ENCODE data around the gene SYNE2. TPM values are rescaled to one million over a fixed set of nuclear protein-coding genes. Genes with fewer than 3 reads are reported as not detected.
"Not testable (repeated sequence)": the region's sequence is repeated elsewhere in the genome, so short reads cannot be mapped to it uniquely, and the experiment has no call there.

Gene SYNE2
- total and polyA plus RNA-seq, 2 donors, result 33.5 to 102 TPM

- Histone ChIP-seq H3K4me1 (ENCODE audit: insufficient read depth) (peaks cover 1% of the 10 kb centered on the region), H3K27ac (ENCODE audit: low read depth) (no peak overlapping the region), H3K36me3 (ENCODE audit: insufficient read depth) (no peaks in the 10 kb centered on the region), H3K4me3 (ENCODE audit: low read depth, low read length) (no peak overlapping the region)
- DNase-seq (ENCODE audit: extremely low spot score), result no peak
- 92% methylated on average over 3 of the region's 3 CpGs for WGBS
Observed at GRCh38 chr14:63857466-63858030, 4.7 kb downstream of the SYNE2 start.

GRCh38 chr14:63860146-63860545, 7.3 kb downstream of the SYNE2 start:
- no peak overlapping the region for H3K27ac ChIP-seq (ENCODE audit: low read depth)
- no peaks in the 10 kb centered on the region for H3K36me3 ChIP-seq (ENCODE audit: insufficient read depth)
- no peak for DNase-seq (ENCODE audit: extremely low spot score)
- H3K4me3 ChIP-seq (ENCODE audit: low read depth, low read length), result no peak overlapping the region
- peaks cover 1% of the 10 kb centered on the region for H3K4me1 ChIP-seq (ENCODE audit: insufficient read depth)
- 16% methylated on average over 1 of the region's 1 CpG for WGBS

- WGBS, result 92% methylated on average over 8 of the region's 8 CpGs
- H3K4me3 ChIP-seq (ENCODE audit: low read depth, low read length), result no peak overlapping the region
- no peaks in the 10 kb centered on the region for H3K36me3 ChIP-seq (ENCODE audit: insufficient read depth)
- no peak overlapping the region for H3K27ac ChIP-seq (ENCODE audit: low read depth)
- DNase-seq (ENCODE audit: extremely low spot score), result no peak
- H3K4me1 ChIP-seq (ENCODE audit: insufficient read depth), result no peaks in the 10 kb centered on the region
Observed at GRCh38 chr14:63862163-63862562, 9.4 kb downstream of the SYNE2 start.

DNA sequence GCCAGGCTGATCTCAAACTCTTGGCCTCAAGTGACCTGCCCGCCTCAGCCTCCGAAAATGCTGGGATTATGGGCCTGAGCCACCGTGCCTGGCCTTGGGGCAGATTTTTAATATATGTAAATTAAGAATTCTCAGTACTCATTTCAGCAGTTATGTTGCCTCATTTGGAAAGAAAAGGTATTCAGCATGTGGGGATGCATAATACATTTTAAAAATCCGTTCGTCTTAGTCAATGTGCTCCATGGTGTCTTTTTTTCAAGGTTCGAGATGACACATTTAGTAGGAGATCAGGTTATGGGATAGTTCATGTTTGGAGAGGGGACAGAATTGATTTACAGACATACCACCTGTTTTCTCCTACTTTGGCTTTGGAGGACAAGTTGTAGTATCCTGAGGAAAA, 10.2 kb downstream of the SYNE2 start:
- Histone ChIP-seq H3K4me3 (ENCODE audit: low read depth, low read length) (no peak overlapping the region), H3K4me1 (ENCODE audit: insufficient read depth) (no peaks in the 10 kb centered on the region), H3K36me3 (ENCODE audit: insufficient read depth) (no peaks in the 10 kb centered on the region), H3K27ac (ENCODE audit: low read depth) (no peak overlapping the region)
- DNase-seq (ENCODE audit: extremely low spot score), result no peak
- 95% methylated on average over 6 of the region's 6 CpGs for WGBS

GRCh38 chr14:63864775-63865174, 12.0 kb downstream of the SYNE2 start:
- H3K4me3 ChIP-seq (ENCODE audit: low read depth, low read length); DNase-seq (ENCODE audit: extremely low spot score); H3K4me1 ChIP-seq (ENCODE audit: insufficient read depth); H3K36me3 ChIP-seq (ENCODE audit: insufficient read depth): not testable (repeated sequence)
- peak overlapping the region; percentile 59 for H3K27ac ChIP-seq (ENCODE audit: low read depth)
- 14% methylated on average over 1 of the region's 2 CpGs for WGBS

DNA sequence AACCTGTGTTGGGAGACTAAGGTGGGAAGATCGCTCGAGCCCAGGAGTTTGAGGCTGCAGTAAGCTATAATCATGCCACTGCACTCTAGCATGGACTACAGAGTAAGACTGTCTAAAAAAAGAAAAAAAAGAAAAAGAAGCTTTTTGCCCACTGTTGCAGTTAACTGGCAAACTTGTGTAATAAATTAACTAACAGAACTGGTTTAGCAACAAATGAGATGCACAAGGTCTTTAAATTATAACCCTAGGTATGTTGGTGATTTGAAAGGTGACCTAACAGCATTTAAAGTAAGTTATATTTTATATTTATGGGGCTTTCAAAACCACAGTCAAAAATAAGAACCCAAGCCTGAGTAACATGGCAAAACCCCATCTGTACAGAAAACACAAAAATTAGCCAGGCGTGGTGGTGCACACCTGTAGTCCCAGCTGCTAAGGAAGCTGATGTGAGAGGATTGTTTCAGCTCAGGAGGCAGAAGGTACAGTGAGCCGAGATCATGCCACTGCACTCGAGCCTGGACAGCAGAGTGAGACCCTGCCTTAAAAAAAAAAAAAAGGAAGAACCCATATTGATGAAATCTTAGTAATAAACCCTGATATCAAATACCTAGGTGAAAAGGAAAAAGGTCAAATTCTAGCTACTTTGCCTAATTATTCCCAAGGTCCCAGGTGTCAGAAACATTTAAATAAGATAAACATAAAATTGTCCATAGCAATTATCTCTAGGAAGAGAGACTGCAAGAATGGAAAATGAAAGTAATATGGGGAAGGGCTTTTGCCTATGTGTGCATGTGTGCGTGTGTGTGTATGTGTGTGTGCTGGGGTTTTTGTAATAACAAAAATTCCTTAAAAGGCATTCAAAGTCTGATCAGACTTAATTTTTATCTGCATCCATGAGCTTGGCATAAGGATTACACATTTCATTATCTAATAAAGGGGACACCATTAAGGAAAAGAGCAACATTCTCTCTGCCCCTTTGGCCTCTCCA, 15.4 kb downstream of the SYNE2 start:
- DNase-seq (ENCODE audit: extremely low spot score), result no peak
- 83% methylated on average over 6 of the region's 6 CpGs for WGBS
- Histone ChIP-seq H3K4me3 (ENCODE audit: low read depth, low read length) (no peak overlapping the region), H3K4me1 (ENCODE audit: insufficient read depth) (no peaks in the 10 kb centered on the region), H3K36me3 (ENCODE audit: insufficient read depth) (no peaks in the 10 kb centered on the region), H3K27ac (ENCODE audit: low read depth) (no peak overlapping the region)

DNA sequence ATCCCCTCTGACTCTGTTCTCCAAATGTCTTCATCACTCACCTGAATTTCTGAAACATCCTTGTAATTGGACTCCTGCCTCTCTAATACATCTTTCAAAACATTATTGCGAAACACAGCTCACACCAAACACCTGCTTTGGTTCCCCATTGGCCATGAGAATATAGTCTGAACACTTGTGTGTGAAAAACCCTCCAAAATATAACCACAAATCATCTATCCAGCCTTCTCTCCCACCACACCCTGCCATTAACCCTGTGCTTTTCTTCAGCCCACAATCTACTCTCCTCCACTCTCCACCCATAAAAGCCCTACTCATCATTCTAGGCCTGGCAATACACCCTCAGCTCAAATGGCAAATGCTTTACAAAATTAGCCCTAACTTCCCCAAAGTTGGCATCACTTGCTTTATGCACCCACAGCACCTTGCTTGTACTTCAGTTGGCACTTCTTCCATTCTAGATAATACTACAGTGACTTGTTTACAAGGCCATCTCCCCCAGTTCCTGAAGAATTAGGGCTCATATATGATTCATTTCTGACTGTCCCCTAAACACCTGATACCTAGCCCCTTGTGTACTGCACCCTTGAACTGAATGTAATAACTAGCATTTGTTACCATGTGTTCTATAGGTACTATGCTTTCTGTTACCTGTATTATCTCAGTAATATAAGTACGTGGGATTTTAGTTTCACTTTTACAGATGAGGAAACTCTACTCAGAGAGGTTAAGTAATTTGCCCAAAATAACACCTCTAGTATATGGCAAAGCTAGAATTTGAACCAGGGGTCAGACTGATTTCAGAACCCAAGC, 17.3 kb downstream of the SYNE2 start:
- DNase-seq (ENCODE audit: extremely low spot score); H3K4me1 ChIP-seq (ENCODE audit: insufficient read depth); H3K4me3 ChIP-seq (ENCODE audit: low read depth, low read length); H3K36me3 ChIP-seq (ENCODE audit: insufficient read depth); H3K27ac ChIP-seq (ENCODE audit: low read depth): not testable (repeated sequence)
- 92% methylated on average over 1 of the region's 2 CpGs for WGBS

DNA sequence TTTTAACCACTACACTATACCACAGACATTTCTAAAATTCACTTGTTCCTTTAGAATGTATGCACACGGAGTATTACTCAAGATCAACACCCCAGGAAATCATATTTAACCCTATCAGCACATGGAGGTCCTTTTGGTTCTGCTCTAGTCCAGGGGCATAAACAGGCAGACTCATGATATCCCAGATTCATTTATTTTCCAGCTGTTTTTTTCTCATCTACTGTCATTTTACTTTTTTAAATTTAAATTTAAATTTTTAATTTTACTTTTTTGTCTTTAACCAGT, 17.9 kb downstream of the SYNE2 start:
- WGBS, result 18% methylated on average over 1 of the region's 1 CpG
- H3K36me3 ChIP-seq (ENCODE audit: insufficient read depth); H3K27ac ChIP-seq (ENCODE audit: low read depth); H3K4me3 ChIP-seq (ENCODE audit: low read depth, low read length); DNase-seq (ENCODE audit: extremely low spot score); H3K4me1 ChIP-seq (ENCODE audit: insufficient read depth): not testable (repeated sequence)

DNA sequence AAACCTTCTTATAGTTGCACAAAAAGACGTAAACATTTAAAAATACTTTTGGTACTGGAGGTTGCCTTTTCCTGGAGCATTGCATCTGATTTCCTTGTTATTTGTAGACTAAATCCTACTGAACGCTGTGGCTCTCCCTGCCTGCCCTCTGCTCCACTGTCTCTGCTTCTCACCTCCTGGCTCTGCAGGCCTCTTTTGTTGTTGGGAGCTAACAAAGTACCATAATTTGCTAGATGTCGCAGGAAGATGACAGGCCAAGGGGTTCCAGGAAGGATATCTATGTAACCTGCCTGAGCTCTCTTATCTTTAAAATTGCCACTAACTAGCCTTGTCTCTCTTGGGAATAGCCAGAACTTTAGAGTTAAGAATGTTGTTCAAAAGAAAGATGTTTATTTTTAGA, 21.4 kb downstream of the SYNE2 start:
- Histone ChIP-seq H3K27ac (ENCODE audit: low read depth) (peak overlapping the region; percentile 60), H3K4me1 (ENCODE audit: insufficient read depth) (peaks cover 1% of the 10 kb centered on the region), H3K36me3 (ENCODE audit: insufficient read depth) (no peaks in the 10 kb centered on the region), H3K4me3 (ENCODE audit: low read depth, low read length) (no peak overlapping the region)
- DNase-seq (ENCODE audit: extremely low spot score), result no peak
- WGBS, result 44% methylated on average over 3 of the region's 3 CpGs

- H3K4me3 ChIP-seq (ENCODE audit: low read depth, low read length), result no peak overlapping the region
- H3K36me3 ChIP-seq (ENCODE audit: insufficient read depth), result no peaks in the 10 kb centered on the region
- WGBS, result 41% methylated on average over 2 of the region's 2 CpGs
- DNase-seq (ENCODE audit: extremely low spot score), result no peak
- H3K4me1 ChIP-seq (ENCODE audit: insufficient read depth), result peaks cover 1% of the 10 kb centered on the region
- H3K27ac ChIP-seq (ENCODE audit: low read depth), result peak overlapping the region; percentile 12
Observed at GRCh38 chr14:63875311-63875710, 22.5 kb downstream of the SYNE2 start.

DNA sequence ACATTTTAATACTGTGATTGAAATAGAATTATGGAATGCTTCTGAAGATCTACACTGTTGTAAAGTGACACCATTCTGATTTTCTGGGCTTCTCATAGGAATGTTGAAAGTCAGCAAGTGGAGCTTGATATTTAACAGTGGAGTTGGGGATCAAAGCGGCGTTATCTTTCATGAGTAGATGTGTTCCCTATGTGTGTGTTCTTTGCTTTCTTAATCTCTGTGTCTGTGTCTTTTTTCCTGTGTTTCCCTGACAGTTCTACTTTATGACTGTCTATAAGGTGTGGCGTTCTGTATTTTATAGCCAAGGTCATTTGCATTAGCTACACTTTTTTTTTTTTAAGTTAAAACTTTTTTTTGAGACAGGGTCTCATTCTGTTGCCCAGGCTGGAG, 24.7 kb downstream of the SYNE2 start:
- H3K4me3 ChIP-seq (ENCODE audit: low read depth, low read length), result no peak overlapping the region
- H3K4me1 ChIP-seq (ENCODE audit: insufficient read depth), result peaks cover 1% of the 10 kb centered on the region
- 83% methylated on average over 3 of the region's 3 CpGs for WGBS
- H3K27ac ChIP-seq (ENCODE audit: low read depth), result no peak overlapping the region
- no peaks in the 10 kb centered on the region for H3K36me3 ChIP-seq (ENCODE audit: insufficient read depth)
- no peak for DNase-seq (ENCODE audit: extremely low spot score)

- Histone ChIP-seq H3K36me3 (ENCODE audit: insufficient read depth) (no peaks in the 10 kb centered on the region), H3K27ac (ENCODE audit: low read depth) (no peak overlapping the region), H3K4me1 (ENCODE audit: insufficient read depth) (peaks cover 1% of the 10 kb centered on the region), H3K4me3 (ENCODE audit: low read depth, low read length) (no peak overlapping the region)
- 98% methylated on average over 3 of the region's 3 CpGs for WGBS
- no peak for DNase-seq (ENCODE audit: extremely low spot score)
Observed at GRCh38 chr14:63878052-63878451, 25.2 kb downstream of the SYNE2 start.

DNA sequence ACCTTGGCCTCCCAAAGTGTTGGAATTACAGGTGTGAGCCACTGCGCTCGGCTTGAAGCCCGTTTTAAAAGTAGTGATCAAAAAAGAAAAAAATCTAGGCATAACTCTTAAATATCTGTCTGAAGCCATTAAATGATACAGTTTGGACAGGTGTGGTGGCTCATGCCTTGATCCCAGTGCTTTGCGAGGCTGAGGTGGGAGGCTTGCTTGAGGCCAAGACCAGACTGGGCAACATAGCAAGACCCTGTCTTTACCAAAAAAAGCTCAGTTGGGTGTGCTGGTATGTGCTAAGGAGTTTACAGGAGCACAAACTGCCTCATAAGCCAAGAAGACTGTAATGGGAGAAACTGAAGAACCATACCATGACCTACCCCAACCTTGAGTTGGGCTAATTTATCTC, 26.0 kb downstream of the SYNE2 start:
- WGBS, result 98% methylated on average over 4 of the region's 4 CpGs

DNA sequence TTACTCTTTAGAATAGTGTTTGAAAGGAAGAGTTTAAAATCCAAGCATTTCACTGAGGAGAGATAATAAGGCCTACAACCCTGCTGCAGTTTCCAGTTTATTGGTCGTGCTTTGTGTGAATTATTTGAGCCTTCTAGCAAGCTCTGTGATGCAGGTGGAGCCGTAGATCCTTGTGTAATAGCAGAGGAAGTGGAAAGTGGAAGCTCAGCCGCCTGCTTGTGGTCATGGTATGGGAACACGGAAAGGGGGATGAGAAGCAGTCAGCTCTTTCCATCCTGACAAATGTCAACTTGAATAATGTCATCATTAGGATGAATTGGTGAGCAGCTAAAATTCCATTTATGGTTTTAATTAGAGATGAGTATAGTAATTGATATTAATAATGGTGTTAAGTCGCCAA, 29.1 kb downstream of the SYNE2 start:
- 74% methylated on average over 5 of the region's 5 CpGs for WGBS
- Histone ChIP-seq H3K4me3 (ENCODE audit: low read depth, low read length) (no peak overlapping the region), H3K4me1 (ENCODE audit: insufficient read depth) (no peaks in the 10 kb centered on the region), H3K27ac (ENCODE audit: low read depth) (no peak overlapping the region), H3K36me3 (ENCODE audit: insufficient read depth) (no peaks in the 10 kb centered on the region)
- no peak for DNase-seq (ENCODE audit: extremely low spot score)

More for the DNA sequence above, 26.0 kb downstream of the SYNE2 start:
- no peak overlapping the region for H3K27ac ChIP-seq (ENCODE audit: low read depth)
- DNase-seq (ENCODE audit: extremely low spot score), result no peak
- H3K4me1 ChIP-seq (ENCODE audit: insufficient read depth), result peaks cover 1% of the 10 kb centered on the region
- H3K4me3 ChIP-seq (ENCODE audit: low read depth, low read length), result no peak overlapping the region
- no peaks in the 10 kb centered on the region for H3K36me3 ChIP-seq (ENCODE audit: insufficient read depth)
